ENCODE measurements around the gene GPER1. TPM values are rescaled to one million over a fixed set of nuclear protein-coding genes. Genes with fewer than 3 reads are reported as not detected.

GPER1 gene
- total RNA-seq, 1 donor from 2014 or later: 1.2 TPM

DNA sequence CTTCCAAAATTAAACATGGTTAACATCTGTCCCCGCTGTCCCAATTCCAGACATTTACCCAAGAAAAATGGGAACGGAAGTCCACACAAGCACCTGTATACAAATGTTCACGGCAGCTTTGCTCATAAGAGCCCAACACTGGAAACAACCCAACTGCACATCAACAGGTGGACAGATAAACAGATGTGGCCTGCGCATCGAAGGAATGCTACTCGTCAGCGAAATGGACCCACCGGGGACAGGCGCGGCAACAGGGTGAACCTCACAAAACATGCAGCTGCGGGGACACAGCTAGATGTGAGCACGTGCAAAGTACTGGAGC is 22.7 kb upstream of the GPER1 start:
- Histone ChIP-seq H3F3A (ENCODE audit: low read depth) (no peaks in the 10 kb centered on the region), H3K27me3 (no peaks in the 10 kb centered on the region), H3K27ac (no peak overlapping the region), H3K4me3 (no peak overlapping the region), H2AFZ (replicated peaks) (no peak overlapping the region), H3K4me2 (peak overlapping the region; percentile 56), H4K20me1 (ENCODE audit: low read depth) (peaks cover 40% of the 10 kb centered on the region), H3K4me1 (peaks cover 19% of the 10 kb centered on the region), H3K9ac (no peak overlapping the region), H3K9me3 (ENCODE audit: low read depth) (no peaks in the 10 kb centered on the region), H3K79me2 (ENCODE audit: low read depth) (no peaks in the 10 kb centered on the region), H3K36me3 (no peaks in the 10 kb centered on the region)
- Mint-ChIP-seq H3K9me3 (no peaks in the 10 kb centered on the region), H3K27ac (no peak overlapping the region), H3K4me1 (peaks cover 19% of the 10 kb centered on the region), H3K27me3 (ENCODE audit: insufficient read depth, low read depth) (peaks cover 10% of the 10 kb centered on the region), H3K4me3 (no peak overlapping the region), H3K36me3 (no peaks in the 10 kb centered on the region)
- TF ChIP-seq, protein P1, sequence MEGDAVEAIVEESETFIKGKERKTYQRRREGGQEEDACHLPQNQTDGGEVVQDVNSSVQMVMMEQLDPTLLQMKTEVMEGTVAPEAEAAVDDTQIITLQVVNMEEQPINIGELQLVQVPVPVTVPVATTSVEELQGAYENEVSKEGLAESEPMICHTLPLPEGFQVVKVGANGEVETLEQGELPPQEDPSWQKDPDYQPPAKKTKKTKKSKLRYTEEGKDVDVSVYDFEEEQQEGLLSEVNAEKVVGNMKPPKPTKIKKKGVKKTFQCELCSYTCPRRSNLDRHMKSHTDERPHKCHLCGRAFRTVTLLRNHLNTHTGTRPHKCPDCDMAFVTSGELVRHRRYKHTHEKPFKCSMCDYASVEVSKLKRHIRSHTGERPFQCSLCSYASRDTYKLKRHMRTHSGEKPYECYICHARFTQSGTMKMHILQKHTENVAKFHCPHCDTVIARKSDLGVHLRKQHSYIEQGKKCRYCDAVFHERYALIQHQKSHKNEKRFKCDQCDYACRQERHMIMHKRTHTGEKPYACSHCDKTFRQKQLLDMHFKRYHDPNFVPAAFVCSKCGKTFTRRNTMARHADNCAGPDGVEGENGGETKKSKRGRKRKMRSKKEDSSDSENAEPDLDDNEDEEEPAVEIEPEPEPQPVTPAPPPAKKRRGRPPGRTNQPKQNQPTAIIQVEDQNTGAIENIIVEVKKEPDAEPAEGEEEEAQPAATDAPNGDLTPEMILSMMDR (IDR thresholded peaks at IDR 0.05): no peak
- no peak for TF ChIP-seq EZH2phosphoT487 (IDR thresholded peaks at IDR 0.05)
- TF ChIP-seq EZH2 (IDR thresholded peaks at IDR 0.05): no peak
- no peak for DNase-seq (ENCODE audit: low spot score)

DNA sequence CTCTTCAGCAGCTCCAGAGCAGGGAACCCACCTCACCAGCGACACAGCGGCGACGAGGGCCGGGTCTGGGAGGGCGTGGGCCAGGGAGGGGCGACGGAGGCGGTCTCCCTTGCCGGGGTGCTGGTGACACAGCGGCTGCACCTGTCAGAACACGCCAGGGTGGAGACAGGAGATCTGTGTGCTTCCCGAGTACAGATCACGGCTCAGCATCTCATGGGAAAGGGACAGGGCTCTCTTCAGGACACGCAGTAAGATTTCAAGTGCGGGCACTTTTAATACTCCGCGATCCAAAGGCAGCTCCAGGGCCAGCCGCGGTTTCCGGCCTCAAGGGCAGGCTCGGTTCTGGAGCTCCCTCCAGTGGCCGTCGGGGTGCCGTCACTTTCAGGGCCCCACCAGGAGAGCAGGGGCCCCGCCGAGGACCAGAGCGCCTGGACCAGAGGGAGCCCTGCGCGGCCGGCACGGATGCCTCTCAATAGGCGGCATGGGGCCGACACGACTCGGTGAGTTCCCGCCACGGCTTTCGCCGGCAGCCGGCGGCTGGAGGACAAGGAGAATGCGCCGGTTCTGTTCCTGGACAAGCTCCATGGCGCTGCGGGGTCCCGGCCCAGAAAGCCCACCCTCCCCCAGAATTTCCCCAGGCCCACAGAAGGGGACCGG is 22.2 kb upstream of the GPER1 start:
- peaks cover 5% of the 10 kb centered on the region for H3F3A ChIP-seq (ENCODE audit: low read depth)
- Mint-ChIP-seq H3K36me3 (no peaks in the 10 kb centered on the region), H3K4me1 (peaks cover 24% of the 10 kb centered on the region), H3K27me3 (ENCODE audit: insufficient read depth, low read depth) (peaks cover 12% of the 10 kb centered on the region), H3K27ac (no peak overlapping the region), H3K4me3 (no peak overlapping the region), H3K9me3 (no peaks in the 10 kb centered on the region)
- no peak overlapping the region for H3K4me3 ChIP-seq
- peaks cover 14% of the 10 kb centered on the region for H3K4me1 ChIP-seq
- no peaks in the 10 kb centered on the region for H3K9me3 ChIP-seq (ENCODE audit: low read depth)
- no peak overlapping the region for H3K27ac ChIP-seq
- peak; percentile 88 for DNase-seq (ENCODE audit: low spot score)
- no peak overlapping the region for H3K9ac ChIP-seq
- TF ChIP-seq EZH2phosphoT487 (IDR thresholded peaks at IDR 0.05): no peak
- TF ChIP-seq, protein P1 (IDR thresholded peaks at IDR 0.05): peak; percentile 85
- H3K27me3 ChIP-seq: no peaks in the 10 kb centered on the region
- H3K4me2 ChIP-seq: peak overlapping the region; percentile 56
- no peak overlapping the region for H2AFZ ChIP-seq (replicated peaks)
- H4K20me1 ChIP-seq (ENCODE audit: low read depth): peaks cover 40% of the 10 kb centered on the region
- H3K36me3 ChIP-seq: no peaks in the 10 kb centered on the region
- H3K79me2 ChIP-seq (ENCODE audit: low read depth): peaks cover 3% of the 10 kb centered on the region

DNA sequence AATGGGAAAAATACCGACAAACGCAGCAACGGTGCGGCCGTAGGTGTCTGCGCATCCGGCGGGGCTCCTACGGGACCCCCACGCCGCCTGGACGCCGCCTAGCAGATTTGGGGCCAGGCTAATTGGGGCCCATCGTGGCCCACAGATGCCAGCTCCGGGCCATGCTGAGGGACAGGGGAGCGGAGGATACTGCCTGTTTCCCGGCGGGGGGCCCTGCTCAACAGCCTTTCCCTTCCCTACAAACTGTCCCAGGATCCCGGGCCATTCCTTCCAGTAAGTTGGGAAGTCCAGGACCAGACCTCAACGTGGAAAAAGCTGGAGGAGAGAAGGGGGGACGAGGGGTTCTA is 21.7 kb upstream of the GPER1 start:
- Histone ChIP-seq H3K9ac (no peak overlapping the region), H3K9me3 (ENCODE audit: low read depth) (no peaks in the 10 kb centered on the region), H3F3A (ENCODE audit: low read depth) (peaks cover 10% of the 10 kb centered on the region), H2AFZ (replicated peaks) (no peak overlapping the region), H3K4me2 (peak overlapping the region; percentile 56), H3K4me3 (no peak overlapping the region), H3K36me3 (no peaks in the 10 kb centered on the region), H3K27ac (no peak overlapping the region), H4K20me1 (ENCODE audit: low read depth) (peaks cover 35% of the 10 kb centered on the region), H3K27me3 (no peaks in the 10 kb centered on the region), H3K79me2 (ENCODE audit: low read depth) (peaks cover 3% of the 10 kb centered on the region), H3K4me1 (peaks cover 9% of the 10 kb centered on the region)
- Mint-ChIP-seq H3K27ac (no peak overlapping the region), H3K27me3 (ENCODE audit: insufficient read depth, low read depth) (peaks cover 12% of the 10 kb centered on the region), H3K9me3 (peaks cover 3% of the 10 kb centered on the region), H3K4me3 (no peak overlapping the region), H3K36me3 (no peaks in the 10 kb centered on the region), H3K4me1 (peaks cover 27% of the 10 kb centered on the region)
- DNase-seq (ENCODE audit: low spot score): no peak
- TF ChIP-seq, protein P1 (IDR thresholded peaks at IDR 0.05): no peak
- TF ChIP-seq EZH2 (IDR thresholded peaks at IDR 0.05) (no peak), EZH2phosphoT487 (IDR thresholded peaks at IDR 0.05) (no peak)
